Stimulated activated CD4-positive, alpha-beta T cell treated with anti-CD3 and anti-CD28 coated beads, Interleukin-1b, Interleukin-23, amount 100 ng/mL, for 4 hours (primary cell): Measurements from ENCODE around the gene CAMTA1.

Experiments used
- DNase-seq, 2 donors: peaks; one replicate each; pipeline ENCODE4 v3.0.0-alpha.2; 2020; ENCODE audit warnings: low read depth in 2 of 2

Gene CAMTA1

DNA sequence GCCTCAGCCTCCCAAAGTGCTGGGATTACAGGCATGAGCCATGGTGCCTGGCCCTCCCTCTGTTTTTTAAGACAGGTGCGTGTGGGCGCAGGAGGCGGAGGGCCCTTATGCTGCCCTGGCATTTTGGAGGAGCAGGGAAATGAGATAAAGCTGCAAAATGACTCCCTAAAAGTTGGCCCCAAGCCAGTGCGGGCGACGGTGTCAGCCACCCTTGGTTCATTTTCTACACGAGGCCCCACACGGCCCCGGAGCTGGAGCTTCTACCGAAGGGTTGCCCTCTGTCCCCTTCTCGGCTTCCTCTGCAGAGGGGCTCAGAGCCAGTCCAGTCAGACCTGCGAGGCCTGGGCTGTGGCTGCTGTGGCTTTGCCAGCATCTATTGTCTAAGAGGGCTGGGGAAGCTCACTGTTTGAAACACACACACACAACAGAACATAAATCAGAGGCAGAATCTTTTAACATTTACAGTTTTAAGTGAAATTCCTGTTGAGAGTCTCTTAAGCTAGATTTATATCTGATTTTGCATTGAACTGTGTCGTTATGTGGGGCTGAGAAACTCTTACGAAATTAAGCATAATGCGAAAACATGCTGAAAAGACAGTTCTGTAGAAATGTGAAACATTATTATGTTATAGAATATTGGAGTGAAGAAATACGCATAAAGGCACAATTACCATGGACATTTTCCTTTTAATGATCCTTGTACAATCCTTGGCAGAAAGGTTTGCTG, 255.9 kb downstream of the CAMTA1 start:
- DNase-seq: no peak

DNA sequence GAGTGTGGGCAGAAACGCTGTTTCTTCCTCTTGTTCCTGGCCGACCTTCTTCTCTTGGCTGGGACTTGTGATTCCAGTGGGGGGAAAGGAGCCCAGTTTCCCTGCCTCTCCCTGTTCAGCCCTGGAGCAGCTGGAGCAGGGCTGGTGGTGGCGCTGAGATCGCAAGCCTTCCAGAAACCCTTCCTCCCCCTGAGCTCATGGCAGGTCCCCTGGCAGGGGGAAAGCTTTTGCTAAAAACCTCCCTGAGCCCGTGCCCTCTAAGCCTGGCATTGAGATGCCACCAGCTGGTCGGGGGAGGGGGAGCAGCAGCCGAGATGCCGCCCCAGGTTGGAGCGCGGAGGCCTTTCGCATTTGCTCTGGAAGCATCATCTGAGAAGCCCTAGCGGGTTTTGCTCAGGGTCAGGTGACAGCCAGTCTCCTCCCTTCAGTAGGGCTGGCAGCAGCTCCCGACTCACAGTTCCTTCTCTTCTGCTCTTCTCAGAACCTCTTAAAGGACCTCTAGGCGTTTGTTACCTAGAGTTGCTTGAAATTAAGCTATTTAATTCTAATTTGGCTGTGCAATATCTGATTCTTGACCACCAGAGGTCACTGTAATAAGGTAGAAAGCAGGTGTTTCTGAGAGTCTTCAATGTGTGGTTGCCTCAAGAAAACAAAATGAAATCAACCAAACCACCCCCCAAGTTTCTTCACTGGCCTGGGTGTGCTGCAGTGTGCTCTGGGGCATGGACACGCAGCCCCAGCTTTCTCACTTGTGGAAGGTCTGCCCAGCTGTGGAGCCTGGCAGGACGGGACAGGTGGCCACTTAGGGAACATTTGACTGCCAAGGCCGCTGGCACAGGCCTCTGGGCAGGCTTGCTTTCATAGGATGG, 257.3 kb downstream of the CAMTA1 start:
- DNase-seq: no peak

DNA sequence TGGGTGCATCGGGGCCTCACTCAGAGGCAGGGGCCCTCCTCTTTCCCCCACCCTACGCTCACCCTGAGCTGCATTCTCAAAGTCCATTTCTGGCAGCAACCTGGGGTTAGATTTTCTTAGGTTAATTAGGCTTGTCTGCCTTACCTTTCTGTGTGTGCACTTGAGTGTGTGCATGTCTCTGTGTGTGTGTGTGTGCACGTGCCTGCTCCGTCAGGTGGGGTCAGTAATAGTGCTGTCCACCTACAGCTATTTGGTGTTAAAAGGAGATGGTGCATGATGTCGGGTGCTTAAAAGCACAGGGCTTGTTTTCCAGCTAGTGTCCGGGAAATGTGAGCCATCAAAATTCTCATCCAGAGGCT, 257.9 kb downstream of the CAMTA1 start:
- DNase-seq: no peak

DNA sequence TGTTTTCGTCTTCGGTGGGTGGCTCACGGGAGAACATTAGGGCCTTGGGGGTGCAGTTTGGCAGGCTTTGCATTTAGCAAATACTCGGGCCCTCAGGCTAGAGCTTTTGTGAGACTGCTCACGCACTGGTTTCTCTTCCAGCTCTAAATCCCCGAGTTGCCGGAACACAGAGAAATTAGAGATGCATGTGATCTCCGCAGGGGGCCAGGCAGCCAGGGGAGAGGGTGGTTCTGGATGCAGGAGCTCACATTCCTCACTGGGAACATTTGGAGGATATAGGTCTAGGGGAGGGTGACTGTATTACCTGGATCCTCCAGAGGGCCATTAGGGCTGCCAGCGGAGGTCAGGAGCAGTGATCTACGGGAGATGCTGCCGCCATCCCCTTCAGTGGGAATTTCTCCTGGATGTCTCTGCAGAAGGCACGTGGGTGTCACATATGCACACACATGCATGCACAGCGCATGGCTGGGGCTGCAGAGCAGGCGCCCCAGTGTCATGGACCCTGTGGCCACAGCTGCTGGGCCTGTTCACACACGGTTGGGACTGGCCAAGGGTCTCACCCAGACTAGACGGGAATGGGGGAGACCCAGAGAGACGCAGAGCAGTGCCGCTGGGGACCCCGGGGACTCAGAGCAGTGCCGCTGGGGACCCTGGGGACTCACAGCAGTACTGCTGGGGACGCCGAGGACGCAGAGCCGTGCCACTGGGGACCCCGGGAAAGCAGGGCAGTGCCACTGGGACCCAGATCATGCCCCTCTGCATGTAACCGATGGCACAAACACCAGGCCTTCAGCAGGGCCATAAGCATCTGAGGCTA, 258.7 kb downstream of the CAMTA1 start:
- DNase-seq: no peak

DNA sequence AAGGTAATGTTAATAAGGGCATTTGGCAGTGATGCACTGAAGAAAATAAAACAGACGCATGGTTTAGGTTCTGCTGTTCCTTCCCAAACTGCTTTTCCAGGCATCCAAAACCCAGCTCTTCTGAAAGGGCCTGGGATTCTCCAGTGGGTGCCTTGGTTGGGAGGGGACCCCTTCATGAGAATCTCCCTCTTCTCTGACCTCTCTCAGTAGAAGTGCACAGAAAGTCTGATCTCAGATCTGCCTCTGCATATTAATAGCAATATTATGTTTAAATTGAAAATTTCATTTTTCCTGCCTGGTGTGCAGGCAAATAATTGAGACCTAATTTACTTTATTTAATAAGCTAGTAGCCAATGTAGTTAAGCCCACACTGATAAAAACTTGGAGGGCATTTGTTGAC, 260.6 kb downstream of the CAMTA1 start:
- no peak for DNase-seq

DNA sequence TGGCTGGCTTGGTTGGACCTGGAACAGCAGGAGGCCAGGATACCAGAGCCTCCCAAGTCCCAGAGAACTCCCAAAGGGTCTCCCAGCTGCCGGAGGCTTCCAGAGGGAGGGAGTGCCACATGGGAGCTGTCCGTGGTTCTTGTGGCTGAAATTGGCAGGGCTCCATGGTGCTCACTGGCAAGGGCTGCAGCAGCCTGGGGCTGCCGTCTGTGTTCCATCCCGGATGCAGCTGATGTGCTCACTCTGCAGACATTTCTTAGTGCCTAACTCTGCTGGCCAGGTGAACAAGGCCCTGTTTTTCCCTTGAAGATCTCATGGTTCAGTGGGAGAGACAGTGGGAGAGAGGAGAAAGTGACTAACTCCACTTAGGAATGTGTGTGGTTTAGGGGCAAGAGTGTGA, 261.1 kb downstream of the CAMTA1 start:
- no peak for DNase-seq

DNA sequence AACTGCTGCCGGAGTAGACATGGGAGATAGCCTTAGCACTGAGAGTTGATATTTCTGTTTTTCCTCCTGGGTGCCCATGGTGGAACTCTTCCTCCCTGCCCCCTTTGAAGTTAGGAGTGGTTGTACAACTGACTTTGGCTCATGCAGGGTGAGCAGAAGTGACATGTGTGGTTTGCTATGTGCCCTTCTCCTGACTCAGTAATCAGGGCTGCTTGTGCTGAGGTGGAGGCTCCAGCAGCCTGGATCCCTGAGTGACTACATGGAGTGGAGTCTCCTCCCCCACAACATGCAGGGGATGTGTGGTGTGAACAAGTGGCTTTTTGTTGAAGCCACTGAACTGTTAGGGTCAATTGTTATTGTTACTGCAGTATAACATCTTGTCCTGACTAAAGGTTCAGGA, 261.6 kb downstream of the CAMTA1 start:
- no peak for DNase-seq

DNA sequence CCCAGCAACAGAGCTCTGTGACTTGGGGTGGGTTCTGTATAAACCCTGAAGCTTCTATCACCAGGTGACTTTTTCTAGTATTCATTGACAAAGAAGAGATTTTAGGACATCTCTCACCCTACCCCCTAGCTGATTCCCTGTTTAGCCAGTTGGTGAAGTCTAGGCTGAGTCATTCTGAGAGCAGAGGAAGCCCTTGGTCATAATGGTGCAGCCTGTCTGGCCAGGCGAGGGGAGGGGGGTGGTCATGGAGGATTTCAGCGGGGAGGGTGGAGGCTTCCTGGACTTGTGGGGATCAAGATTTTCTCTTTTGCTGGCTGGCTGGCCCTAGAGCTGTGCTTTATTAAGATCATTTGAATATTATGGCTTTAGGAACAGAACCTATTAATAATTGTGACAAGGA, 262.6 kb downstream of the CAMTA1 start:
- no peak for DNase-seq

DNA sequence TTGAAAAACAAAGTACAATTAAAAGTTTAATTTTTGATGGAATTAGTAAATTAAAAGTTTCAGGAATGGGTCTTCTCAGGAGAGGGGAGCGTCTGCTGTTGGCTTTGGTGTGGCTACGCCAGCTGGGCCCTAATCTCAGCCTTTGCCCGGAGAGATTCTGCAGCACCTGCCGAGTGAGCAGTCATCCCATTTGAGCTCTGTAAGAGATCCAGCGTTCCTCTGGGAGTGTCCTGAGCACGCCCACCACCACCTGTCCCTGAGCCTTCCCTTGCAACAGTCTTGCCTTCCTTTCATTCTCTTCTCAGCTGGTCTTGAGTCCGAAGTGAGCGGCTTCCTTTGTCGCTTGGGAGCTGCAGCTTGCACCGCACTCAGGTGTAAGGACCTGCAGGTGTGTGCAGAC, 263.1 kb downstream of the CAMTA1 start:
- no peak for DNase-seq

DNA sequence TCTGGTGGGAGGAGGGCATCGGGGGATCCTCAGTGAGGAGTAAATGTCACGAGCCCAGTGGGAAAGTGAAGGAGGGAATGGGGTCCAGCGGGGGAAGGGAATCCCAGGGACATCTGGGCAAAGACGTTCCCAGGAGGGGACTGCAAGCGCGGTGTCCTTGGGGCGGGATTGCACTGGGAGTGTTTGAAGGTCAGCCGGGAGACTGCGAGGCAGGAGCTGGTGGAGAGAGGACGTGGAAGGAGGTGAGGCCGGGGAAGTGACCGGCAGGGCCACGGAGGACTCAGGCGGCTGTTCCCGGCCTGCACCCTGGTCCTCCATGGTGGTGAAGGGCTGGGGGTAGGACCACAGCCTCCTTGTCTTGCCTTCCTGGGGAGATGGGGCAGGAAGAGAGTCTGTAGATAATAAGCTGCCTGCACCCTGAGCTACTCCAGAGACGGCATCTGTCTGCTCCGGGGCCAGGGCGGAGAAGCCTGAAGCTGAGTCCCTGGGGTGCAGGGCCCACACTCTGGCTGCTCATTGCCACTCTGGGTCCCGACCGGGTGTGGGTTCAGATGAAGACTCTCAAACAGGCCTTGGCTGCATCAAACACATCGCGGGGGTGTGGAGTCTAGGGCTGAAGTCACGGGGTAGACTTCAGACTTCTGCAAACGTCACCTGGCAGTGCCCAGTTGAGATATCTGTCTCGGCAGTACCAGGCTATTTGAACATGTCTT, 264.8 kb downstream of the CAMTA1 start:
- no peak for DNase-seq

DNA sequence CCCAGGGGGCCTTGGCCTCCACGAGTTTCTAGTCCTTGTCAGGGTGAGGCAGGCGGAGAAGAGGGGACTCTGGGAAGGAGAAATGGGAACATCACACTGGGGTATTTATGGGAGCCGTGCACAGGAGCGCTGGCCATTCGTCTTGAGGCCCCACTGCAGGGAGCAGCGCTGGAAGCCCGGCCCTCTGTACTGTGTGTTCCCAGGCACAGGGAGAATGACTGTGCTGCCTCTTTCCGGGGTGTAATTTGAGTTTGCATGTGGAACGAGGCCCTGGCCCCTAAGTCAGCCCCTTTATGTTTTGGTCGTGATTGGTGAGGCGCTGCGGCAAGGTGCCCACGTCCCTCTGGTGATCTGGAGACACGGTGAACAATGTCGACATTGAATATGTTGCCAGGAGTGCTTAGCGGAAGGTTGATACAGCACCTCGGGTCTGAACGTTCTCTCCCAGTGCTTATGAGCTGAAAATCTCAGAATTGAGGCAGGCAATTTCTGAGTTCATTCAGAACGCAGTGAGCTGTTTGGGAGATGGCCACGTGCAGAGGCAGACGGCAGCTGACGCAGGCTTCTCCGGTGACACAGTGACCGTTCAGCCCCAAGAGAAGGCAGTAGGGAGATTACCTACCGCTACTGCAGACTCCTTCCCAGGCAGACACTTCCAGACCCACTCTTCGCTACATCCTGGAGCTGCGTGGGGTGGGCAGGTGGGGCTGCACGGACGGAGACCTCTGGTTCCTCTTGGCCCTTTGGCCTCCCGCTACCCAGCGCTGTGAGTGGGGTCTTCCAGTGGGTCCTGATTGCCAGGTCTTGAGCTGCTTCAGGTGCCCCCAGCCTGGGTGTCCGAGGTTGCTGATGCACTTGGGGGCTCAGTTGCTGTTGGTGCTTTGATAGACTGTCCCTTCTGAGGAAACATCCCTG, 265.8 kb downstream of the CAMTA1 start:
- DNase-seq: no peak

DNA sequence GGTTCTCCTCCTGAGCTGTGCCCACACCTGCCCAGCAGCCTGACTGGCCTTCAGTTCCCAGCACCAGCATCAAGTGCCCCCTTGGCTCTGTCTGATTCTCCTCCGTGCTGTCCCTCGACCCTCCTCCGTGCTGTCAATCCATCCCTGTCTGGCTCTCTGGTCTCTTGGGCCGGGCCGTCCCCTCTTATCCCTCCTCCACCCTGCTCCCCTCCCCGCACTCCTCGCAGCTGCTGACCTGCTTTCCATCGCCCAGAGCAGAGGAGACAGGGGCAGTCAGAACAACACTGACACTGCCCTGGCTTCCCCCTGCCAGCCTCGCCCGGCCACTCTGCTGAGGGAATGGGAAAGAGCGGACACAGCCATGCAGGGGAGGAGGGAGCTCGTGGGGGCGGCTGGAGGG, 267.4 kb downstream of the CAMTA1 start:
- no peak for DNase-seq

DNA sequence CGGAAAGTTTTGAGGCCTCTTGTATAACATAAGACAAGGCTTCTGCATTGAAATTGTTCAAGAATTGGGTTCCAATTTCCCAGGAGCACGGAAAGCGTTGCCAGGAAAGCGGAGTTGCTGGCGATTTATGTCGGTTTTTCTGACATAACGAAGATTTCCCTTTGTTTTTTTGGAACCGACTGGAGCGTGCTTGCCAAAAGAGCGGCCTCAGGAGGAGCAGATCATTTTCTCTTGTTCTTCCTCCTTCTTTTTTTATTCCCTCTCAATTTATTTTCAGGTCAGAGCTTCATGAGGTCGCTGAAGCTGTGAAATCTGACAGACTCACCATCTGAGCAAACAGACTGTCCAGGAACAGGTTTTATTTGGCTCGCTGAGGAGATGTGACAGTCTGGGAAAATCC, 275.5 kb downstream of the CAMTA1 start:
- no peak for DNase-seq

DNA sequence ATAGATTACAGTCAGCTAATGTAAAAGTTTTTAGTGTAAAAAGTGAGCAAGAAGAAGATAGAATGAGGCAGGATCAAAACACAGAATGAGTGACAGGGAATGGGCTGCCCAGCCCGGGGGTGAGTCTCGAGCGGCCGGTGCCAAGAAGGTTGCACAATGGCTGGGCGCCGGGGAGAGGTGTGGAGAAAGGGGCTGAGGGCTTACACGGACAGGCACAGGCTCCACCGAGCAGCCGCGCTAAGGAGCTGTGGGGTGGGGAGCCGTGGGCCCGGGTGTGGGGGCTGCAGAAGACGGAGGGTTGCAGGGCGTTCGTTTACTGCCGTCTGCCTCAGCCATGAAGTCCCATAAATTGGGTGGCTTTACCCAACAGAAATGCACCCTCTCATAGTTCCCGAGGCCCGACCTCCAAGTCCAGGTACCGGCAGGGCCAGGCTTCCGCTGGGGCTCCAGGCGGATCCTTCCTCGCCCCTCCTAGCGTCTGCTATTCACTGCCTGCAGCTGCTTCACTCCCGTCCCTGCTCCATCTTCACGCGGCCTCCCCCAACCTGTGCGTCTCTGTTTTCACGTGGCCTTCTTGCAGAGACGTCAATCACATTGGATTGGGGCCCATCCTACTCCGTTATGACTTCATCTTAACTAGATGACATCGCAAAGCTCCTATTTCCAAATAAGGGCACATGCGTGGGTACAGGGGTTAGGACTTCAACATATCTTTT, 277.2 kb downstream of the CAMTA1 start:
- no peak for DNase-seq

DNA sequence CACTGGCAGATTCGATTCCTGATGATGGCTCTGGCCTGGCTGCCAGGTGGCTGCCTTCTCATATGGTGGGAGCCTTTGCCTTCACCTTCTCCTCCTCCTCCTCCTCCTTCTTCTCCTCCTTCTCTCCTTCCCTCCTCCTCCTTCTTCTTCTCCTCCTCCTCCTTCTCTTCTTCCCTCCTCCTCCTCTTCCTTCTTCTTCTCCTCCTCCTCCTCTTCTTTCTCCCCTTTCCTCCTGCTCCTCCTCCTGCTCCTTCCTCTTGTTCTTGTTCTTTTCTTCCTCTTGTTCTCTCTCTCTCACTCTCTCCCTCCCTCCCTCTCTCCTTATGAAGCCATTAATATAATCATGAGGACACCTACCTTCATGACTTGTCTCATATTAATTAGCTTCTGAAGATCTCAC, 278.7 kb downstream of the CAMTA1 start:
- DNase-seq: no peak

DNA sequence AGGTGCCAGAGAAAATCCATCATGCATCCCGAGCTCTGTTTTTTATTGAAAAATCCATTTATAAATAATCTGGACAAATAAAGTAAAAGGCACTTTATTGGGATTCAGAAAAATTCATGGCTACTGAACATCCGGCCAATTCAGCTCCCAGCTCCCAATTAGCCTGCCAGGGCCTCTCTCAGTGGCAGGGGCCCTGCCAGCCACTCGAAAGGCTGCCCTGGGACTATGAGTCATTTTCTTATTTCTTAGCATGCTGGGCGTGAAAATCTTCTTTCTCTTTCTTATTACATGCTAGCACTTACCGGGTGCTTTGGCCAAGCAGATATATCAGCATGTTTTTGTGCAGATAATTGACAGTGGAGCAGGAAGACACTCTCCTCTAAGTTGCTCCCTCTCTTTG, 283.3 kb downstream of the CAMTA1 start:
- DNase-seq: no peak

DNA sequence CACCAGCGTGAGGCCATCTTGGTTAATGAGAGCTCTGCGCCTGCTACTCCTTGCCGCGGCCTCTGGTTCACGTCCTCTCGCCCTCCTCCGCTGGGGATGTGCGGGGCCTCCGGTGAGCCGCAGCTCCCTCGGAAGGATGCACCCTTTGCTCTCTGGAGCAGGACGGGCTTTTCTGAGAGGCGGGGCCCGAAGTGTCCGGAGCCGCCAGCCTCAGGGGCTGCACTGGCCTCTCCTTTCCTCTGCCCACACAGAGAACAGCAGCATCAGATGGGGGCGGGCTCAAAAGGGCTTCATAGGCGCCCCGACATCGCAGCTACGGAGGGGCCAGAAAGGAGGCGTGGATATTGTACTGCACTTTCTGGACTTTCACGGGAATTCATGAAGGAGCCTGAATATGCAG, 284.7 kb downstream of the CAMTA1 start:
- DNase-seq: no peak

DNA sequence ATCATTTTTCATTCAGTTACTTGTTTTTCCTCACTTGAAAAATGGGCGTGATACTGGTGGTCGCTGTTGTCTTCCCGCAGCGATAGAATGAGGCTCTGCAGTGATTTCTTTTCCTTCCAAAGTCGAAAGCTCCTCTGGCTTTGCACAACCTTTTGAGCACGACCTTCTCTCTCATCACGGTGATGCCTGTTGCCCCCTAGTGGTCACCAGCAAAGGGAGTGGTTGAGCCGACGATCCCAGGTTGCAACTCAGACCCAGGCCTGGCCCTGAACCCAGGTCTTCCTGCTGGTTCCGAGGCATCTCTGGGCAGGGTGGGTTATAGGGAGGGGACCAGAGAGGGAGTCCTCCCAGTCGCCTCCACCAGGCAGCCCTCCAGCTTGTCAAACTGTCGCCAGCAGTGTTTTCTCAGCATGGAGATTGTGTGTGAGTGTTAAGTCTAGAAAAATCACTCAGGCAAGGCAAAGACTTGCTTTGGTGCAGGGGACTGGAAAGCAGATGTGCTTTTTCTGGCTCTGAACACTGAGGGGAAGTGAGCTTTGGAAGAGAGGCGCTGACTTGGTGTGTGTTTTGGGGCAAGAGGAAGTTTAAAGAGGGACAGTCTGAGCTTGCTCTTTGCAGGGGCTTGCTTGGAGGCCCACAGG, 285.3 kb downstream of the CAMTA1 start:
- peak; percentile 20 to 25 for DNase-seq

DNA sequence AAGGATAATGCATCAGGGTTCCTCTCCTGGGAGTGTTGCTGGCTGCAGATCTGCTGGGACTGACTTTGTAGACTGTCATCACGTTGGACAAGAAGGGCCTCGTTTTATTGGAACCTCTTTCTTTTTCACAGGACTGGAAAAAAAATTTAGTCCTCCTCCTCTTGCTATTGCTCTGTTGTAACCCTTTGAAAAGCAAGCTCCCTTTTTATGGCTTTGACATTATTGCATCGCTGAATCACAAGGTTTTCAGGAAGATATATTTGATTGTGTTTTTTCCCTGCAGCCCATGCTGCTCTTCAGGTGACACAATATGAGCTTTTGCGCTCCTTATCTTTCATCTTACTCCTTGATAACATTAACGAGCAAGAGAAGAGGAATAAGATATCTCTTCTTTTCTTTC, 290.9 kb downstream of the CAMTA1 start:
- DNase-seq: no peak

DNA sequence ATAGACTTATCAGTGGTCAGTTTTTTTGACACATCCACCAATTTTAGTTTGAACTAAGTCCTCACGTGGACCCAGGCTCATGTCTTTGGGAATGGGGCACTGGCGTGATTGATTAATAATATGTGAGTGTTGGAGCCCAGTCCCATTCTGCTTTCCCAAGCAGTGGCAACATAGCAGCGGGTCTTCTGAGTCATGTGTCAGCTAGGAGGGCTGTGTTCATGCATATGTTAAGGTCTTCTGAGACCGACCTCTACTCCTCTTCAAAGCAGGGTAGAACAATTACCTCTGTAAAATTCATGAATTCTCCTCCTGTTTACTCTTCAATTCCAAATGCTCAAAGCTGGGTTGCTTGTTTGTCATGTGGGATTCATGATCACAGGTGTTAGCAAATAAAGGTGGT, 291.3 kb downstream of the CAMTA1 start:
- DNase-seq: no peak
